Nephron progenitor cell (in vitro differentiated cells): Measurements from ENCODE around the gene TSHR.
A peak's percentile ranks its signal among the peaks of the same experiment; 100 is the strongest.

Experiments
- DNase-seq: peaks from one replicate; pipeline ENCODE4 v3.0.0; 2021
- H3K27ac Mint-ChIP-seq: 2 replicates; pipeline ENCODE4 v1.8.0; 2021; ENCODE audit warnings: mild to moderate bottlenecking, moderate library complexity, mixed read lengths
- H3K27me3 Mint-ChIP-seq: 2 replicates; pipeline ENCODE4 v1.8.0; 2021; ENCODE audit warnings: mild to moderate bottlenecking, low read depth, mixed read lengths; ENCODE audit not compliant: poor library complexity
- H3K36me3 Mint-ChIP-seq: 2 replicates; pipeline ENCODE4 v1.8.0; 2021; ENCODE audit warnings: low read depth, mixed read lengths
- H3K4me1 Mint-ChIP-seq: 2 replicates; pipeline ENCODE4 v1.8.0; 2021; ENCODE audit warnings: mixed read lengths
- H3K4me3 Mint-ChIP-seq: 2 replicates; pipeline ENCODE4 v1.8.0; 2021; ENCODE audit warnings: mild to moderate bottlenecking, moderate library complexity, mixed read lengths
- H3K9me3 Mint-ChIP-seq: 2 replicates; pipeline ENCODE4 v1.8.0; 2021; ENCODE audit warnings: mild to moderate bottlenecking, moderate library complexity, mixed read lengths
- CTCF ChIP-seq: fragments of 200-600 bp; sonication (generic); IDR thresholded peaks from 2 replicates; pipeline ENCODE4 v1.5.0; 2021; ENCODE audit warnings: antibody characterized with exemption

TSHR gene

GRCh38 chr14:81138429-81138828 is 183.0 kb downstream of the TSHR start:
- Mint-ChIP-seq H3K27ac (no peak overlapping the region), H3K27me3 (peaks cover 3% of the 10 kb centered on the region), H3K4me1 (peaks cover 8% of the 10 kb centered on the region), H3K9me3 (no peaks in the 10 kb centered on the region), H3K36me3 (no peaks in the 10 kb centered on the region), H3K4me3 (no peak overlapping the region)
- TF ChIP-seq CTCF, result no peak
- no peak for DNase-seq

GRCh38 chr14:81141426-81141825 is 186.0 kb downstream of the TSHR start:
- Mint-ChIP-seq H3K4me3 (no peak overlapping the region), H3K27ac (no peak overlapping the region), H3K36me3 (no peaks in the 10 kb centered on the region), H3K27me3 (peaks cover 3% of the 10 kb centered on the region), H3K4me1 (peaks cover 9% of the 10 kb centered on the region), H3K9me3 (no peaks in the 10 kb centered on the region)
- DNase-seq, result no peak
- TF ChIP-seq CTCF, result no peak

GRCh38 chr14:81143793-81144192 is 188.4 kb downstream of the TSHR start:
- Mint-ChIP-seq H3K27ac (no peak overlapping the region), H3K4me3 (no peak overlapping the region), H3K36me3 (no peaks in the 10 kb centered on the region), H3K9me3 (no peaks in the 10 kb centered on the region), H3K4me1 (peaks cover 19% of the 10 kb centered on the region), H3K27me3 (peaks cover 3% of the 10 kb centered on the region)
- no peak for DNase-seq
- no peak for TF ChIP-seq CTCF

GRCh38 chr14:81144824-81145603 is 189.6 kb downstream of the TSHR start:
- Mint-ChIP-seq H3K27ac (no peak overlapping the region), H3K4me3 (no peak overlapping the region), H3K4me1 (peaks cover 19% of the 10 kb centered on the region), H3K36me3 (no peaks in the 10 kb centered on the region), H3K27me3 (peaks cover 3% of the 10 kb centered on the region), H3K9me3 (no peaks in the 10 kb centered on the region)
- TF ChIP-seq CTCF, result no peak
- DNase-seq, result no peak

- Mint-ChIP-seq H3K27me3 (peaks cover 8% of the 10 kb centered on the region), H3K36me3 (no peaks in the 10 kb centered on the region), H3K9me3 (no peaks in the 10 kb centered on the region), H3K4me3 (no peak overlapping the region), H3K4me1 (peaks cover 15% of the 10 kb centered on the region), H3K27ac (peak overlapping the region; percentile 3)
- no peak for DNase-seq
- no peak for TF ChIP-seq CTCF
Measured at GRCh38 chr14:81147140-81147897, 191.9 kb downstream of the TSHR start.
